ENCODE data around the gene PCDHGC4.

The PCDHGC4 gene

DNA sequence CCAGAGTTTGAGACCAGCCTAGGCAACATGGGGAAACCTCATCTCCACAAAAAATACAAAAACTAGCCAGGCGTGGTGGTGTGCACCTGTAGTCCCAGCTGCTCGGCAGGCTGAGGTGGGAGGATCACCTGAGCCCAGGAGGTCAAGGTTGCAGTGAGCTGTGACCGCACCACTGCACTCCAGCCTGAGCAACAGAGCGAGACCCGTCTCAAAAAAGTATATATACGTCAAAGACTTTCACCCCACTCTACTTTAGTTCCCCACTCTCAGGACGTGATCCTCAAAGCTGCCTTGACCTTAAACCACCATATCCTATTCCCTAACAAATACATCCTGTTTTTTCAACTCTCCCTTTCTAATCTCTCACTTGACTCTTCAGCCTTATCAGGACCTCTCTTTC is 45.0 kb downstream of the PCDHGC4 start:
- TF ChIP-seq, protein P1, sequence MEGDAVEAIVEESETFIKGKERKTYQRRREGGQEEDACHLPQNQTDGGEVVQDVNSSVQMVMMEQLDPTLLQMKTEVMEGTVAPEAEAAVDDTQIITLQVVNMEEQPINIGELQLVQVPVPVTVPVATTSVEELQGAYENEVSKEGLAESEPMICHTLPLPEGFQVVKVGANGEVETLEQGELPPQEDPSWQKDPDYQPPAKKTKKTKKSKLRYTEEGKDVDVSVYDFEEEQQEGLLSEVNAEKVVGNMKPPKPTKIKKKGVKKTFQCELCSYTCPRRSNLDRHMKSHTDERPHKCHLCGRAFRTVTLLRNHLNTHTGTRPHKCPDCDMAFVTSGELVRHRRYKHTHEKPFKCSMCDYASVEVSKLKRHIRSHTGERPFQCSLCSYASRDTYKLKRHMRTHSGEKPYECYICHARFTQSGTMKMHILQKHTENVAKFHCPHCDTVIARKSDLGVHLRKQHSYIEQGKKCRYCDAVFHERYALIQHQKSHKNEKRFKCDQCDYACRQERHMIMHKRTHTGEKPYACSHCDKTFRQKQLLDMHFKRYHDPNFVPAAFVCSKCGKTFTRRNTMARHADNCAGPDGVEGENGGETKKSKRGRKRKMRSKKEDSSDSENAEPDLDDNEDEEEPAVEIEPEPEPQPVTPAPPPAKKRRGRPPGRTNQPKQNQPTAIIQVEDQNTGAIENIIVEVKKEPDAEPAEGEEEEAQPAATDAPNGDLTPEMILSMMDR (IDR thresholded peaks at IDR 0.05; ENCODE audit: insufficient read depth, low read length, missing control alignments) = no peak
- DNase-seq (ENCODE audit: low read depth, low spot score) = no peak
- no peak overlapping the region for H3K4me3 ChIP-seq (ENCODE audit: low read depth, low read length)
- ChIA-PET POLR2A (interaction anchor here (0.9 kb wide), 1 partner anchor 20 kb away, joined by 3 read pairs; no protein-coding TSS in a partner anchor), CTCF (interaction anchor here (1.0 to 27.6 kb wide), 7 partner anchors 28 to 160 kb away, joined by 3 to 856 read pairs (median 13); partner anchors contain the start of genes PCDHGA12, PCDHGC4 and PCDHGC5)

DNA sequence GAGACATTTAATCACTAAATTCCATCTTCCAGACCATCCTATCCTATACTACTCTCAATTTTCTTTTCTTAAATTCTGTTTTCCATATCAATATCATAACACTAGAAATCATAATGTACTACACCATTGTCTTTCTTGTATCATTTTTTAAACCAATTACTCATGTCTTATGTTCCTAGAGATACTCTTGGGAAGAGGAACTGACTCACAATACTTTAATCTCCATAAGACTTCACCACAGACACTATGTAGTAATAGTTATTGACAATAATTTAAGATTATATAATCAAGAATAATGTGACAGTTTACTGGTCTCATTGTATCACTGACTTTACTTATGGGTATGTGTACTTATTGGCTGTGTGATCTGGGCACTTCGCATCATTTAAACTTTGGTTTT is 47.9 kb downstream of the PCDHGC4 start:
- CTCF ChIA-PET = interaction anchor here (1.0 to 6.5 kb wide), 6 partner anchors 7 to 112 kb away, joined by 3 to 45 read pairs (median 6); partner anchors contain the start of genes PCDHGA11 and PCDHGA12
- no peak overlapping the region for H3K4me3 ChIP-seq (ENCODE audit: low read depth, low read length)
- no peak for DNase-seq (ENCODE audit: low read depth, low spot score)
- TF ChIP-seq, protein P1 (IDR thresholded peaks at IDR 0.05; ENCODE audit: insufficient read depth, low read length, missing control alignments) = no peak
- POLR2A ChIA-PET = no interaction called here

DNA sequence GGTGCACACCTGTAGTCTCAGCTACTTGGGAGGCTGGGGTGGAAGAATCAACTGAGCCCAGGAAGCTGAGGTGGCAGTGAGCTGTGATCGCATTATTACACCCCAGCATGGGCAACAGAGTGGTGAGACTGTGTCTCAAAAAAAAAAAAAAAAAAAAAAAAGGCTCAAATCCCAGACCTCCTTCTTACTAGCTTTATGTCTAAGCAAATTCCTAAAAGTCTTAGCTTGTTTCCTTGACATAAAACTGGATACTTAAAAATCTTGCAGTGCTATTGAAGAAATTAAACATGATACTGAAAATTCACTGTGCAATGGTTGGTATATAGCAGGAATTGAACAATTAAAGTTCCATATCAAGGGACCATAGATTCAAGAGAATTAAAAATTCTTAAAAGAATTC is 49.1 kb downstream of the PCDHGC4 start:
- no peak overlapping the region for H3K4me3 ChIP-seq (ENCODE audit: low read depth, low read length)
- ChIA-PET CTCF (interaction anchor here (0.8 to 6.5 kb wide), 12 partner anchors 9 to 121 kb away, joined by 3 to 45 read pairs (median 5); partner anchors contain the start of genes PCDHGA10, PCDHGA11, PCDHGA12 and PCDHGB7), POLR2A (no interaction called here)
- no peak for DNase-seq (ENCODE audit: low read depth, low spot score)
- TF ChIP-seq, protein P1 (IDR thresholded peaks at IDR 0.05; ENCODE audit: insufficient read depth, low read length, missing control alignments) = no peak

DNA sequence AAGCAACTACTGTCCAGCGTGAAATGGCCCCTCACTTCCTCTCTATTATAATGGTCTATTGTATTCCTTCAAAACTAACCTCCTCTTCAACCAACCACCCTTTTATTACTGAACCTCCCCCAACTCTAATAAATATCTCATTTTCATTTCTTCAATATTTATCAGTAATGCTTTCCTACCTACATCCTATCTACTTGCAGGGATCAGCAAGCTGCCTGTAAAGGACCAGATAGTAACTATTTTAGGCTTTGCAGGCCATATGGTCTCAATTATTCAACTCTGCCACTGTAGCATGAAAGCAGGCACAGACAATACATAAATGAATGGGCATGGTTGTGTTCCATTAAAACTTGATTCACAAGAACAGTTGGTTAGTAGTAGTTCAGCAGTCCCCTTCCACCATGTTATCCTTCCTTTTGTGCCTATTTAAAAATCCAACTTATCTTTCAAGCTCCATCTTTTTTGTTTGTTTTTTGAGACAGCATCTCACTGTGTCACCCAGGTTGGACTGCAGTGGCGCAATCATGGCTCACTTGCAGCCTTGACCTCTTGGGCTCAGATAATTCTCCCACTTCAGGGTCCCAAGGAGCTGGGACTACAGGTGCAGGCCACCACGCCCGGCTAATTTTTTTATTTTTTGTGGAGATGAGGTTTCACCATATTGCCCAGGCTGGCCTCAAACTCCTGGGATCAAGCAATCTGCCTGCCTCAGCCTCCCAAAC is 49.8 kb downstream of the PCDHGC4 start:
- ChIA-PET POLR2A (no interaction called here), CTCF (interaction anchor here (0.8 to 6.5 kb wide), 11 partner anchors 9 to 137 kb away, joined by 3 to 45 read pairs (median 5); partner anchors contain the start of genes PCDHGA10, PCDHGA11, PCDHGA12 and PCDHGB5)
- TF ChIP-seq, protein P1 (IDR thresholded peaks at IDR 0.05; ENCODE audit: insufficient read depth, low read length, missing control alignments) = no peak
- DNase-seq (ENCODE audit: low read depth, low spot score) = no peak
- no peak overlapping the region for H3K4me3 ChIP-seq (ENCODE audit: low read depth, low read length)
